GM23338 (cell line): Measurements from ENCODE around the gene ARHGEF28. TPM values are rescaled to one million over a fixed set of nuclear protein-coding genes. Genes with fewer than 3 reads are reported as not detected.

Experiments
- ATAC-seq: fragments of 200-7000 bp; cut with Tn5 transposase; 3 replicates; pipeline ENCODE4 v1.9.1; 2020
- DNase-seq: peaks from one replicate; pipeline ENCODE4 v3.0.0-alpha.2; 2015; ENCODE audit warnings: low spot score
- H2AFZ ChIP-seq: fragments of 200-600 bp; sonication (generic); 2 replicates; pipeline ENCODE4 v1.8.0; 2016; ENCODE audit warnings: antibody characterized with exemption, mild to moderate bottlenecking, moderate library complexity
- H3F3A ChIP-seq: fragments of 200-600 bp; sonication (generic); replicated peaks from 2 replicates; pipeline ENCODE4 v1.8.0; 2017; ENCODE audit warnings: antibody characterized with exemption, mixed run types, low read depth
- H3K27ac ChIP-seq: fragments of 200-600 bp; sonication (generic); 2 replicates; pipeline ENCODE4 v1.6.1; 2016; ENCODE audit warnings: low read depth
- H3K27me3 ChIP-seq: fragments of 200-600 bp; sonication (generic); 2 replicates; pipeline ENCODE4 v1.8.0; 2016; ENCODE audit warnings: mild to moderate bottlenecking, mixed run types, moderate library complexity; ENCODE audit not compliant: insufficient read depth
- H3K36me3 ChIP-seq: fragments of 200-600 bp; sonication (generic); 2 replicates; pipeline ENCODE4 v1.8.0; 2016; ENCODE audit warnings: mild to moderate bottlenecking; ENCODE audit not compliant: insufficient read depth
- H3K4me1 ChIP-seq: fragments of 200-600 bp; sonication (generic); 2 replicates; pipeline ENCODE4 v1.8.0; 2016; ENCODE audit warnings: mild to moderate bottlenecking, moderate library complexity; ENCODE audit not compliant: insufficient read depth
- H3K4me2 ChIP-seq: fragments of 200-600 bp; sonication (generic); 2 replicates; pipeline ENCODE4 v1.7.1; 2017; ENCODE audit warnings: mixed run types
- H3K4me3 ChIP-seq: fragments of 200-600 bp; sonication (generic); 2 replicates; pipeline ENCODE4 v1.6.1; 2016; ENCODE audit warnings: mixed run types
- H3K79me2 ChIP-seq: fragments of 200-600 bp; sonication (generic); replicated peaks from 2 replicates; pipeline ENCODE4 v1.8.0; 2017; ENCODE audit warnings: mild to moderate bottlenecking; ENCODE audit not compliant: insufficient read depth
- H3K9me2 ChIP-seq: fragments of 200-600 bp; sonication (generic); 2 replicates; pipeline ENCODE4 v1.8.0; 2017; ENCODE audit not compliant: insufficient read depth
- H4K20me1 ChIP-seq: fragments of 200-600 bp; sonication (generic); replicated peaks from 2 replicates; pipeline ENCODE4 v1.8.0; 2017; ENCODE audit warnings: mild to moderate bottlenecking; ENCODE audit not compliant: insufficient read depth
- H3K27ac Mint-ChIP-seq: 2 replicates; pipeline ENCODE4 v1.8.0; 2020; ENCODE audit warnings: inconsistent platforms, mild to moderate bottlenecking, moderate library complexity, mixed read lengths
- H3K27me3 Mint-ChIP-seq: 3 replicates; pipeline ENCODE4 v1.8.0; 2022; ENCODE audit warnings: low read depth, mild to moderate bottlenecking, moderate library complexity, mixed read lengths, inconsistent platforms; ENCODE audit not compliant: insufficient read depth, poor library complexity
- H3K36me3 Mint-ChIP-seq: 3 replicates; pipeline ENCODE4 v1.8.0; 2021; ENCODE audit warnings: low read depth, mild to moderate bottlenecking, inconsistent platforms, moderate library complexity, mixed read lengths
- H3K4me1 Mint-ChIP-seq: 3 replicates; pipeline ENCODE4 v1.8.0; 2020; ENCODE audit warnings: mild to moderate bottlenecking, inconsistent platforms, mixed read lengths
- H3K4me3 Mint-ChIP-seq: 3 replicates; pipeline ENCODE4 v1.8.0; 2021; ENCODE audit warnings: moderate library complexity, mild to moderate bottlenecking, inconsistent platforms, mixed read lengths
- H3K9me3 Mint-ChIP-seq: 3 replicates; pipeline ENCODE4 v1.8.0; 2020; ENCODE audit warnings: moderate library complexity, mild to moderate bottlenecking, inconsistent platforms, mixed read lengths
- CREB1 ChIP-seq: fragments of 250-450 bp; sonication (Bioruptor Pico); IDR thresholded peaks from 2 replicates; pipeline ENCODE4 v1.5.0; 2020; ENCODE audit warnings: low read depth, mild to moderate bottlenecking, moderate library complexity
- CTCF ChIP-seq, 2 experiments: fragments of 200-600 bp in 1 of 2; sonication (generic) in 1 of 2; conservative IDR thresholded peaks; 2 replicates each; pipeline versions ENCODE4 v1.5.1 to v1.6.1; 2016 to 2017; ENCODE audit warnings: antibody characterized with exemption in 2 of 2, low read depth in 2 of 2, mild to moderate bottlenecking in 2 of 2, moderate library complexity in 1 of 2
- ETS1 ChIP-seq: IDR thresholded peaks from 2 replicates; pipeline ENCODE4 v1.6.1; 2016; ENCODE audit warnings: antibody characterized with exemption
- EZH2 ChIP-seq: fragments of 200-600 bp; sonication (generic); IDR thresholded peaks from one replicate; pipeline ENCODE4 v1.8.0; 2017; ENCODE audit warnings: antibody characterized with exemption, mild to moderate bottlenecking, low read depth; ENCODE audit not compliant: unreplicated experiment
- EZH2phosphoT487 ChIP-seq: fragments of 200-600 bp; sonication (generic); IDR thresholded peaks from one replicate; pipeline ENCODE4 v1.8.1; 2018; ENCODE audit warnings: antibody characterized with exemption; ENCODE audit not compliant: unreplicated experiment
- JUNB ChIP-seq: IDR thresholded peaks from one replicate; pipeline ENCODE4 v1.6.1; 2016; ENCODE audit warnings: antibody characterized with exemption; ENCODE audit not compliant: unreplicated experiment
- NANOG ChIP-seq: IDR thresholded peaks from 2 replicates; pipeline ENCODE4 v1.6.1; 2016; ENCODE audit warnings: antibody characterized with exemption, borderline replicate concordance
- POLR2AphosphoS5 ChIP-seq: IDR thresholded peaks from 2 replicates; pipeline ENCODE4 v1.6.1; 2016; ENCODE audit warnings: antibody characterized with exemption, low read depth
- REST ChIP-seq: IDR thresholded peaks from one replicate; pipeline ENCODE4 v1.6.1; 2018; ENCODE audit warnings: antibody characterized with exemption; ENCODE audit not compliant: unreplicated experiment
- STAT1 ChIP-seq: IDR thresholded peaks from one replicate; pipeline ENCODE4 v1.6.1; 2016; ENCODE audit warnings: antibody characterized with exemption; ENCODE audit not compliant: unreplicated experiment
- ZNF114 ChIP-seq: fragments of 250-450 bp; sonication (Bioruptor Pico); IDR thresholded peaks from 2 replicates; pipeline ENCODE4 v1.5.0; 2020; ENCODE audit warnings: mild to moderate bottlenecking, moderate library complexity
- ZNF331 ChIP-seq: fragments of 250-450 bp; sonication (Bioruptor Pico); IDR thresholded peaks from 2 replicates; pipeline ENCODE4 v1.5.0; 2020; ENCODE audit warnings: low read depth, mild to moderate bottlenecking, moderate library complexity
- ZNF462 ChIP-seq: fragments of 250-450 bp; sonication (Bioruptor Pico); IDR thresholded peaks from 2 replicates; pipeline ENCODE4 v1.5.0; 2020; ENCODE audit warnings: mild to moderate bottlenecking, moderate library complexity
- polyA plus RNA-seq: library from polyadenylated mRNA; unstranded; fragments of >200 nt; fragmentation: Nextera tagmentation; extraction: Ambion mirVana; gene quantifications from 2 replicates; pipeline ENCODE4 v1.2.1, GENCODE V29; 2016
- total RNA-seq: library from RNA; depleted of rRNA; stranded (reverse); fragments of >200 nt; shearing (Covaris generic); gene quantifications from 2 replicates; pipeline ENCODE4 v1.2.3, GENCODE V29; 2014

The ARHGEF28 gene
- total and polyA plus RNA-seq, 2 experiments from 2014 or later: 0.39 to 1.0 TPM

- H3K27me3 Mint-ChIP-seq: peaks cover 2% of the 10 kb centered on the region
Measured at GRCh38 chr5:73617510-73618279, 8.3 kb upstream of the ARHGEF28 start.

More at GRCh38 chr5:73617510-73618279, 8.3 kb upstream of the ARHGEF28 start:
- TF ChIP-seq EZH2 (no peak), ZNF331 (CRISPR knock-in tag) (no peak), EZH2phosphoT487 (no peak), POLR2AphosphoS5 (no peak), ZNF462 (no peak), ETS1 (no peak), NANOG (no peak), ZNF114 (CRISPR knock-in tag) (no peak), CTCF (conservative IDR thresholded peaks at IDR 0.05; ENCODE audit: low read depth in 2 of 2) (no peak), CREB1 (CRISPR knock-in tag) (no peak), STAT1 (no peak), JUNB (no peak), REST (no peak)
- H3K9me3 Mint-ChIP-seq: no peaks in the 10 kb centered on the region
- Histone ChIP-seq H3K4me3 (no peak overlapping the region), H3K79me2 (no peaks in the 10 kb centered on the region), H4K20me1 (no peaks in the 10 kb centered on the region), H3K27ac (no peak overlapping the region), H3K36me3 (no peaks in the 10 kb centered on the region), H3K4me1 (peaks cover 7% of the 10 kb centered on the region; the same call in 1 of the 2 replicates), H2AFZ (peak overlapping the region; percentile 78; the same call in 1 of the 2 replicates), H3K9me2 (no peaks in the 10 kb centered on the region), H3K27me3 (no peaks in the 10 kb centered on the region), H3K4me2 (no peak overlapping the region), H3F3A (no peaks in the 10 kb centered on the region)
- DNase-seq (no peak), ATAC-seq (no peak)
- H3K4me1 Mint-ChIP-seq: peaks cover 18% of the 10 kb centered on the region; the same call in 2 of the 3 replicates
- no peaks in the 10 kb centered on the region for H3K36me3 Mint-ChIP-seq
- no peak overlapping the region for H3K4me3 Mint-ChIP-seq
- no peak overlapping the region for H3K27ac Mint-ChIP-seq
